DND-41 (cell line): ENCODE data around the gene PPP2R5E.

ENCODE experiments used
- ATAC-seq: fragments of 200-7000 bp; cut with Tn5 transposase; 3 replicates; pipeline ENCODE4 v1.9.1; 2021; ENCODE audit warnings: low read depth; ENCODE audit not compliant: insufficient read depth
- DNase-seq: peaks from one replicate; pipeline ENCODE4 v3.0.0-alpha.2; 2020
- H2AFZ ChIP-seq: 2 replicates; pipeline ENCODE4 v1.6.0; 2012; ENCODE audit warnings: low read depth, low read length
- H3K27ac ChIP-seq: 2 replicates; pipeline ENCODE4 v1.5.1; 2012; ENCODE audit warnings: low read length, inconsistent platforms
- H3K27me3 ChIP-seq: fragments of 200-600 bp; sonication (generic); 2 replicates; pipeline ENCODE4 v1.6.0; 2012; ENCODE audit warnings: low read length, mild to moderate bottlenecking, inconsistent platforms; ENCODE audit not compliant: insufficient read depth, poor library complexity
- H3K36me3 ChIP-seq: 2 replicates; pipeline ENCODE4 v1.5.1; 2012; ENCODE audit warnings: low read length, inconsistent platforms; ENCODE audit not compliant: insufficient read depth
- H3K4me1 ChIP-seq: 2 replicates; pipeline ENCODE4 v1.5.1; 2012; ENCODE audit warnings: mild to moderate bottlenecking, low read length; ENCODE audit not compliant: insufficient read depth
- H3K4me2 ChIP-seq: 2 replicates; pipeline ENCODE4 v1.6.0; 2012; ENCODE audit warnings: mild to moderate bottlenecking, moderate library complexity, low read length, inconsistent platforms; ENCODE audit not compliant: insufficient read depth
- H3K4me3 ChIP-seq, 2 experiments: fragments of 200-600 bp in 1 of 2; shearing (Covaris generic) in 1 of 2; 2 replicates each; pipeline ENCODE4 v1.5.1; 2012 to 2016; ENCODE audit warnings: inconsistent platforms in 2 of 2, low read length in 2 of 2, mild to moderate bottlenecking in 2 of 2, low read depth in 1 of 2, moderate library complexity in 1 of 2
- H3K79me2 ChIP-seq: 2 replicates; pipeline ENCODE4 v1.6.0; 2012; ENCODE audit warnings: low read length, inconsistent platforms; ENCODE audit not compliant: insufficient read depth
- H3K9ac ChIP-seq: 2 replicates; pipeline ENCODE4 v1.6.0; 2012; ENCODE audit warnings: low read depth, mild to moderate bottlenecking, inconsistent platforms, low read length, moderate library complexity
- H3K9me3 ChIP-seq: 2 replicates; pipeline ENCODE4 v1.5.1; 2012; ENCODE audit warnings: low read length, moderate library complexity, mild to moderate bottlenecking, inconsistent platforms; ENCODE audit not compliant: insufficient read depth, severe bottlenecking
- H4K20me1 ChIP-seq: 2 replicates; pipeline ENCODE4 v1.6.0; 2012; ENCODE audit warnings: low read length; ENCODE audit not compliant: insufficient read depth
- CTCF ChIP-seq: IDR thresholded peaks from 2 replicates; pipeline ENCODE4 v1.5.1; 2012; ENCODE audit warnings: borderline replicate concordance, low read length, moderate library complexity, mild to moderate bottlenecking; ENCODE audit not compliant: poor library complexity, severe bottlenecking; ENCODE audit errors: extremely low read depth
- EZH2 ChIP-seq: IDR thresholded peaks from 3 replicates; pipeline ENCODE4 v1.6.1; 2012; ENCODE audit warnings: borderline replicate concordance, low read depth, mild to moderate bottlenecking, moderate library complexity, low read length, inconsistent platforms; ENCODE audit not compliant: severe bottlenecking

The PPP2R5E gene

GRCh38 chr14:63543826-63544406, 739 bp upstream of the PPP2R5E start:
- Histone ChIP-seq H3K27ac (peak overlapping the region; percentile 85), H3K9me3 (no peaks in the 10 kb centered on the region), H3K4me2 (peak overlapping the region; percentile 98), H3K4me3 (peak overlapping the region; percentile 72 to 98), H3K9ac (peak overlapping the region; percentile 91), H3K36me3 (peaks cover 13% of the 10 kb centered on the region), H4K20me1 (peaks cover 12% of the 10 kb centered on the region; the same call in 1 of the 2 replicates), H3K27me3 (no peaks in the 10 kb centered on the region), H3K4me1 (peaks cover 27% of the 10 kb centered on the region), H2AFZ (peak overlapping the region; percentile 81), H3K79me2 (peaks cover 45% of the 10 kb centered on the region)
- TF ChIP-seq EZH2 (no peak), CTCF (no peak)
- peak; percentile 35; the same call in 2 of the 3 replicates for ATAC-seq
- no peak for DNase-seq

DNA sequence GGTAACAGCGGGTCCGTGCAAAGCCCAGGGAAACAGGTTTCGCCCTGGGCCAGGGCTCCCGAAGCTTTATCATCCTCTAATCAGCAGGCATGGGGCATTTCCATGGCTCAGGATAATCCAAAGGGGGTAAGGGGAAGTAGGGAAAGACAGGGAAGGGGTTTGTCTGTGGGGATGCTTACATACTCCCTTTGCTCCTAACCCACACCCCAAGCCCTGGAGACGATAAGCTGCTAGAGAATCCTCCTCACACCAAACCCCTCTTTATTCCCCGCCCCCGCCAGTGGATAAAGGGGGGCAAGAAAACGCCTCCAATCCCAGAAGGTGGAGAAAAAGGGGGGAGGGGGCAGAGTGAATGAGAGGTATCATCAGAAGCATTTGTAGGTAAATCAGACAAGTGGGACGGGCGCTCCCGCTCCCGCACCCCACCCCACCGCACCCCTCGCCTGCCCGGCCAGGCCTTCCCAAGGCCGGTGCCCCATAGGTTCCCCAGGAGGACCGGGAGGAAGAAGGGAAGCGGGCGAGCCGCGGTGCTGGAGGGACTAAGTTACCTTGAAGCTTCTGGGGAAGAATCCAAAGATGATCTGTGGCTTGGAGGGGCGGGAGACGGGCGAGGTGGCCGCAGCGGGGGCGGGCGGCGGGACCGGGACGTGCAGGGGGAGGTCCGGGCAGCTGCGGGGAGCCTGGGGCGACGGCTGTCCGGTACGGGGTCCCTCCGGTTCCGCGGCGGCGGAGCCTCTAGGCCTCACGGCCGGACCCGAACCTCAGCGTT, 762 bp downstream of the PPP2R5E start:
- TF ChIP-seq EZH2 (no peak), CTCF (no peak)
- peak overlapping the region; percentile 72 to 98 for H3K4me3 ChIP-seq
- peak overlapping the region; percentile 74 for H3K27ac ChIP-seq
- peak overlapping the region; percentile 91 for H3K9ac ChIP-seq
- no peaks in the 10 kb centered on the region for H3K9me3 ChIP-seq
- H4K20me1 ChIP-seq: peaks cover 12% of the 10 kb centered on the region; the same call in 1 of the 2 replicates
- H3K4me1 ChIP-seq: peaks cover 27% of the 10 kb centered on the region
- no peak for ATAC-seq
- peak; percentile 34 for DNase-seq
- peak overlapping the region; percentile 87 for H2AFZ ChIP-seq
- peak overlapping the region; percentile 90 for H3K4me2 ChIP-seq
- no peaks in the 10 kb centered on the region for H3K27me3 ChIP-seq
- peaks cover 28% of the 10 kb centered on the region for H3K36me3 ChIP-seq
- peaks cover 59% of the 10 kb centered on the region for H3K79me2 ChIP-seq

DNA sequence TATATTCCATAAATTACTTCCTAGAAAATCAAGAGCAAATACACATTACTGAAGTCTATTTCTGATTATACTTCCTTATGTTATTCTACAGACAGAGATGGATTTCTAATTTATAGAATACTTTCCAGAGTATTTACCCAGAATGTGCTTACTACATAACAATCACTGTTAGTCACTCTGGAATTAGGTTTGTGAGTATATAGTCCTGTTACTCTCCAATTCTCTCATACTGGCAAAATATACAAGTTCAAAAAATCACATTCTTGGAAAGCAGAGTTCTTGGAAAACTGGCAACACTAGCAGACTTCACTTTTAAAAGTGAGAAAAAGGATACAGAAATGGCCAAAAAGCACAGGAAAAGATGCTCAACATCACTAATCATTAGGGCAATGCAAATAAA, 7.3 kb downstream of the PPP2R5E start:
- H3K27ac ChIP-seq: no peak overlapping the region
- no peak overlapping the region for H3K9ac ChIP-seq
- H3K4me2 ChIP-seq: no peak overlapping the region
- peaks cover 3% of the 10 kb centered on the region; the same call in 1 of the 2 replicates for H3K4me1 ChIP-seq
- DNase-seq (no peak), ATAC-seq (no peak)
- peaks cover 92% of the 10 kb centered on the region for H3K79me2 ChIP-seq
- H3K36me3 ChIP-seq: peaks cover 80% of the 10 kb centered on the region
- no peaks in the 10 kb centered on the region for H3K27me3 ChIP-seq
- no peaks in the 10 kb centered on the region for H3K9me3 ChIP-seq
- TF ChIP-seq CTCF (no peak), EZH2 (no peak)
- no peak overlapping the region for H3K4me3 ChIP-seq
- peaks cover 12% of the 10 kb centered on the region for H4K20me1 ChIP-seq
- H2AFZ ChIP-seq: no peak overlapping the region
